Smooth muscle cell (in vitro differentiated cells): ENCODE measurements around the gene RRBP1. TPM values are rescaled to one million over a fixed set of nuclear protein-coding genes. Genes with fewer than 3 reads are reported as not detected.

Experiments used
- DNase-seq: peaks from one replicate; lab custom pipeline; 2025; ENCODE audit not compliant: unreplicated experiment; lab: John Stamatoyannopoulos, UW
- H2AFZ ChIP-seq: fragments of 200-600 bp; sonication (generic); 2 replicates; pipeline ENCODE4 v1.6.0; 2016; ENCODE audit warnings: antibody characterized with exemption, low read depth, mild to moderate bottlenecking
- H3F3A ChIP-seq: fragments of 200-600 bp; sonication (generic); 2 replicates; pipeline ENCODE4 v1.6.0; 2017; ENCODE audit warnings: antibody characterized with exemption, low read depth
- H3K27ac ChIP-seq: fragments of 200-600 bp; sonication (generic); 2 replicates; pipeline ENCODE4 v1.5.1; 2016; ENCODE audit warnings: low read depth, mild to moderate bottlenecking
- H3K27me3 ChIP-seq: fragments of 200-600 bp; sonication (generic); 2 replicates; pipeline ENCODE4 v1.6.1; 2016; ENCODE audit warnings: low read depth, mild to moderate bottlenecking
- H3K36me3 ChIP-seq: fragments of 200-600 bp; sonication (generic); 2 replicates; pipeline ENCODE4 v1.5.1; 2016; ENCODE audit warnings: low read depth
- H3K4me1 ChIP-seq: fragments of 200-600 bp; sonication (generic); 2 replicates; pipeline ENCODE4 v1.5.1; 2016; ENCODE audit warnings: low read depth
- H3K4me2 ChIP-seq: fragments of 200-600 bp; sonication (generic); 2 replicates; pipeline ENCODE4 v1.6.0; 2016; ENCODE audit warnings: mild to moderate bottlenecking
- H3K4me3 ChIP-seq: fragments of 200-600 bp; sonication (generic); 2 replicates; pipeline ENCODE4 v1.5.1; 2016; ENCODE audit warnings: mild to moderate bottlenecking
- H3K79me2 ChIP-seq: fragments of 200-600 bp; sonication (generic); 2 replicates; pipeline ENCODE4 v1.6.0; 2016; ENCODE audit warnings: low read depth, mild to moderate bottlenecking
- H3K9ac ChIP-seq: fragments of 200-600 bp; sonication (generic); 2 replicates; pipeline ENCODE4 v1.6.0; 2016; ENCODE audit warnings: low read depth
- H3K9me3 ChIP-seq: fragments of 200-600 bp; sonication (generic); replicated peaks from 2 replicates; pipeline ENCODE4 v1.5.1; 2016; ENCODE audit warnings: low read depth
- H4K20me1 ChIP-seq: fragments of 200-600 bp; sonication (generic); 2 replicates; pipeline ENCODE4 v1.6.0; 2016; ENCODE audit warnings: low read depth
- WGBS: methylation state at CpG from one replicate; pipeline ENCODE4 v1.1.7; 2016; ENCODE audit warnings: low lambda C conversion rate; 5-methylcytosine and 5-hydroxymethylcytosine counted together
- polyA plus RNA-seq: library from polyadenylated mRNA; unstranded; fragments of >200 nt; fragmentation: Nextera tagmentation; extraction: Ambion mirVana; gene quantifications from 2 replicates; pipeline ENCODE4 v1.2.1, GENCODE V29; 2016
- total RNA-seq: library from RNA; depleted of rRNA; stranded (reverse); fragments of >200 nt; gene quantifications from 2 replicates; pipeline ENCODE4 v1.2.3, GENCODE V29; 2014
- TF ChIP-seq, protein P1 (sequence below): fragments of 200-600 bp; sonication (generic); IDR thresholded peaks from 2 replicates; pipeline ENCODE4 v1.5.1; 2017; ENCODE audit warnings: borderline replicate concordance, mild to moderate bottlenecking, antibody characterized with exemption; ENCODE audit not compliant: insufficient read depth, poor library complexity, severe bottlenecking

RRBP1 gene
- total and polyA plus RNA-seq, 2 experiments from 2014 or later: 142 to 226 TPM

DNA sequence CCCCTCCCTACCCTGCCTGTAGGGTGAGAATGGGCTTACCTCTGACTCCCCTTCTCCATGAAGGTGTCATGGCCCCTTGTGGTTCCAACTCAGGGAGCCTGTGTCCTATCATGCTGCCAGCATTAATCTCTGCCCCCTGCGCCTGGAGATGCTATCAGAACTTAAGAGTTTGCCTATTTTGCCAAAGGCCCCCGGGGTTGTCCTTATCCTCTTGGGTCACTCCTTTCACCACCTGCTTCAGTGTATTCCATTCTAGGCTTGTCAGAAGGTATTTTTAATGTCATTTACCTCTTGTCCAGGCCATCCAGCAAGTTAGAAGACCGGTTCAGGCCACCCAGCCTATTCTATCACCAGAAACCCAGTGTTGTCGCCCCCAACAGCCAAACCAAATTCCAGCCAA, 10.5 kb downstream of the RRBP1 start:
- 73% methylated on average over 4 of the region's 4 CpGs for WGBS
- Histone ChIP-seq H3K27me3 (no peaks in the 10 kb centered on the region), H3K9ac (no peak overlapping the region), H3K79me2 (peaks cover 100% of the 10 kb centered on the region), H2AFZ (no peak overlapping the region), H3K4me2 (no peak overlapping the region), H4K20me1 (peaks cover 100% of the 10 kb centered on the region), H3K4me3 (no peak overlapping the region), H3K9me3 (no peaks in the 10 kb centered on the region), H3K4me1 (no peaks in the 10 kb centered on the region), H3F3A (peaks cover 17% of the 10 kb centered on the region), H3K27ac (no peak overlapping the region), H3K36me3 (no peaks in the 10 kb centered on the region)
- DNase-seq: no peak
- TF ChIP-seq, protein P1, sequence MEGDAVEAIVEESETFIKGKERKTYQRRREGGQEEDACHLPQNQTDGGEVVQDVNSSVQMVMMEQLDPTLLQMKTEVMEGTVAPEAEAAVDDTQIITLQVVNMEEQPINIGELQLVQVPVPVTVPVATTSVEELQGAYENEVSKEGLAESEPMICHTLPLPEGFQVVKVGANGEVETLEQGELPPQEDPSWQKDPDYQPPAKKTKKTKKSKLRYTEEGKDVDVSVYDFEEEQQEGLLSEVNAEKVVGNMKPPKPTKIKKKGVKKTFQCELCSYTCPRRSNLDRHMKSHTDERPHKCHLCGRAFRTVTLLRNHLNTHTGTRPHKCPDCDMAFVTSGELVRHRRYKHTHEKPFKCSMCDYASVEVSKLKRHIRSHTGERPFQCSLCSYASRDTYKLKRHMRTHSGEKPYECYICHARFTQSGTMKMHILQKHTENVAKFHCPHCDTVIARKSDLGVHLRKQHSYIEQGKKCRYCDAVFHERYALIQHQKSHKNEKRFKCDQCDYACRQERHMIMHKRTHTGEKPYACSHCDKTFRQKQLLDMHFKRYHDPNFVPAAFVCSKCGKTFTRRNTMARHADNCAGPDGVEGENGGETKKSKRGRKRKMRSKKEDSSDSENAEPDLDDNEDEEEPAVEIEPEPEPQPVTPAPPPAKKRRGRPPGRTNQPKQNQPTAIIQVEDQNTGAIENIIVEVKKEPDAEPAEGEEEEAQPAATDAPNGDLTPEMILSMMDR: no peak

DNA sequence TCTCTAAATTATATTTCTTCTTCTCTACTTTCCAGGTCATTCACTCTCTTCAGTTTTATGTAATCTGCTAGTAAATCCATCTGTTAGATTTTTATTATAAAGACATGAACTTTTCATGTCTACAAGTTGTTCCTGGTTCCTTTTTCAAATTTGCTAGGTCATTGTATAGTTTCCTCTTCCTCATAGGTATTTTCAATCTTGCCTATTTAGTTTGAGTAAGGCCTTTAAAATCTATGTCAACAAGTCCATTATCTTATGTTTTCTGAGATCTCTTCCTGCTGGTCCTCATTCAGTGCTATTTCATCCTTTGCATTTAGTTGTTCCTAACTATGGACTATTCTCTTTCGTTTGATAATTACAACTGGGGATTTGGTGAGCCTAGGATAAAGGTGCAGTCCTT, 11.0 kb downstream of the RRBP1 start:
- Histone ChIP-seq H3K9ac (no peak overlapping the region), H4K20me1 (peaks cover 100% of the 10 kb centered on the region), H3K4me1 (no peaks in the 10 kb centered on the region), H3K79me2 (peaks cover 100% of the 10 kb centered on the region), H3K36me3 (no peaks in the 10 kb centered on the region), H3K9me3 (no peaks in the 10 kb centered on the region), H3K27me3 (no peaks in the 10 kb centered on the region), H3K4me2 (no peak overlapping the region), H3K4me3 (no peak overlapping the region), H2AFZ (no peak overlapping the region), H3K27ac (peak overlapping the region; percentile 25), H3F3A (peaks cover 22% of the 10 kb centered on the region)
- 93% methylated on average over 1 of the region's 1 CpG for WGBS
- TF ChIP-seq, protein P1: no peak
- no peak for DNase-seq

DNA sequence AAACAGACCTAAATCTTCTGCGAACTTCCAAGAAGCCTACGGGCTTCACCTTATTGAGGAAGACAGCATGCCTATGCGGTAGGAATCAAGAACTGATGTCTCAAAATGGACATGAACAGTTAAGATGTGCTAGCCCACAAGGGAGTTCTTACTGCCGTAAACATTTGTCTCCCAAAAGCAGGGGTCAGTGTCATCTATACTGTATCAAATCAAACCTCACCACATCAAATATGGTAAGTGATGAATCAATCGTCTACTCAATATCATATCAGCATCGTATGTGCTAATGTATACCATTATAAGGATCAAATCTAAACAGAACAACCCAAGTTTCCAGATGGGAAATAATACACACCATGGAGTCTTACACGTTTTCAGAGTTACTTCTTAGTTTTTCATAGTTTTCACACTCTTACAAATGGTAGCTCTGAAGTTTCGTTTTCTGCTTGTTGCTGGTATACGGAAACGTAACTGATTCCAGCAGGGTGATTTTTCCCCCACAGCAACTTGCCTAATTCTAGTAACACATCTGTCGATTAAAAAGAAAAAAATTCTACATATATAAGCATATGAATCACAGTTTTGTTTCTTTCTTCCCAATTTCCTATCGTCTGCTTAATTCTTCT, 12.6 kb downstream of the RRBP1 start:
- DNase-seq: no peak
- no peak overlapping the region for H3K9ac ChIP-seq
- TF ChIP-seq, protein P1: no peak
- H3K9me3 ChIP-seq: no peaks in the 10 kb centered on the region
- no peaks in the 10 kb centered on the region for H3K36me3 ChIP-seq
- H3K4me1 ChIP-seq: peaks cover 9% of the 10 kb centered on the region
- H3F3A ChIP-seq: peaks cover 34% of the 10 kb centered on the region
- no peaks in the 10 kb centered on the region for H3K27me3 ChIP-seq
- no peak overlapping the region for H3K27ac ChIP-seq
- H3K4me2 ChIP-seq: no peak overlapping the region
- H2AFZ ChIP-seq: no peak overlapping the region
- H3K4me3 ChIP-seq: no peak overlapping the region
- H4K20me1 ChIP-seq: peaks cover 100% of the 10 kb centered on the region
- peaks cover 100% of the 10 kb centered on the region for H3K79me2 ChIP-seq
- WGBS: 91% methylated on average over 12 of the region's 12 CpGs

DNA sequence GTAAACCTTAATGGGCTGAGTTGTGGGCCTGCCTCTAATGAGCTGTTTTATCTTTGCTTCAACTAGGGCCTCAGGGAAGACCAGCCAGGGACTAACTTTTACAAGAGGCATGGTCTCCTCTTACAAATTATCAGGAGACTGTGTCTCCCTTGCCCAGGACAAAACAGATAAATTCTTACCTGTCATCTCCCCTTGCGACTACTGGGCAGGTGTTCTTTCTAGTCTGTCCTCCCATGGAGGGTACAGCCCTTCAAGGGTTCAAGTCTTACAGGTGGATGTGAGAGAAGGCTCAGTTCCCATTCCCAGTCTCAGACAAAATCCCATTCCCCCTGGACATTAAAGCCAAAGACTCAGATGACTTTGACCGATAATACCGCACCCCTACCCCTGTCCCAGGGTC, 13.6 kb downstream of the RRBP1 start:
- peaks cover 100% of the 10 kb centered on the region for H3K79me2 ChIP-seq
- H3K4me2 ChIP-seq: no peak overlapping the region
- H3K27ac ChIP-seq: no peak overlapping the region
- H3K9me3 ChIP-seq: no peaks in the 10 kb centered on the region
- H3K9ac ChIP-seq: no peak overlapping the region
- peaks cover 34% of the 10 kb centered on the region for H3F3A ChIP-seq
- H3K27me3 ChIP-seq: no peaks in the 10 kb centered on the region
- peaks cover 100% of the 10 kb centered on the region for H4K20me1 ChIP-seq
- H2AFZ ChIP-seq: no peak overlapping the region
- TF ChIP-seq, protein P1: no peak
- WGBS: 83% methylated on average over 3 of the region's 3 CpGs
- no peaks in the 10 kb centered on the region for H3K36me3 ChIP-seq
- peaks cover 16% of the 10 kb centered on the region for H3K4me1 ChIP-seq
- no peak for DNase-seq
- no peak overlapping the region for H3K4me3 ChIP-seq
